A549 (cell line): ENCODE data around the gene SND1. TPM values are rescaled to one million over a fixed set of nuclear protein-coding genes. Genes with fewer than 3 reads are reported as not detected.

Source experiments
- ATAC-seq, 2 experiments: fragments of 200-7000 bp in 1 of 2; fragments of >200 bp in 1 of 2; cut with Nextera tagmentation in 1 of 2; cut with Tn5 transposase in 1 of 2; 3 replicates each; pipeline versions ENCODE4 v1.8.0 to v1.9.1; 2018 to 2020; ENCODE audit warnings: mild to moderate bottlenecking in 1 of 2, moderate library complexity in 1 of 2
- CTCF ChIA-PET: fragments of 300-600 bp; sonication (Branson Sonifier 250); formaldehyde crosslinking; extraction: SDS; loops from one replicate; lab custom pipeline; 2021; ENCODE audit warnings: antibody characterized with exemption, inconsistent platforms; lab: Yijun Ruan, JAX
- POLR2A ChIA-PET: fragments of 350-600 bp; formaldehyde crosslinking; extraction: SDS; loops from one replicate; lab custom pipeline; 2021; ENCODE audit warnings: antibody characterized with exemption, inconsistent platforms; lab: Yijun Ruan, JAX
- DNase-seq, 2 experiments: peaks; one replicate each; pipeline versions ENCODE4 v3.0.0 to v3.0.0-alpha.2; 2011 to 2016; ENCODE audit warnings: low read depth in 1 of 2, low spot score in 1 of 2
- FAIRE-seq: peaks from 2 replicates; lab custom pipeline; 2011; peaks lifted over from hg19 to GRCh38; lab: Jason Lieb, UNC
- H3K27ac ChIP-seq, 2 experiments: fragments of >200 bp; sonication (Bioruptor Twin); formaldehyde crosslinking; 3 replicates each; pipeline ENCODE4 v1.5.1; 2016 to 2017
- H3K4me1 ChIP-seq: fragments of >200 bp; sonication (Bioruptor Twin); formaldehyde crosslinking; 3 replicates; pipeline ENCODE4 v1.6.1; 2016
- H3K4me2 ChIP-seq: fragments of >200 bp; sonication (Bioruptor Twin); formaldehyde crosslinking; 3 replicates; pipeline ENCODE4 v1.6.1; 2016
- H3K4me3 ChIP-seq: fragments of >200 bp; sonication (Bioruptor Twin); formaldehyde crosslinking; 3 replicates; pipeline ENCODE4 v1.5.1; 2016
- H3K9me3 ChIP-seq: fragments of >200 bp; sonication (Bioruptor Twin); formaldehyde crosslinking; 3 replicates; pipeline ENCODE4 v1.6.1; 2016
- CHD2 ChIP-seq: fragments of 150-350 bp; IDR thresholded peaks from 2 replicates; pipeline ENCODE4 v1.6.1; 2014; ENCODE audit warnings: low read length; ENCODE audit not compliant: partially characterized antibody
- GATA3 ChIP-seq: IDR thresholded peaks from 2 replicates; pipeline ENCODE4 v1.6.1; 2012; ENCODE audit warnings: borderline replicate concordance
- JUNB ChIP-seq: fragments of >200 bp; sonication (Bioruptor Twin); formaldehyde crosslinking; IDR thresholded peaks from 2 replicates; pipeline ENCODE4 v1.6.1; 2016
- KDM5A ChIP-seq: fragments of 200-600 bp; sonication (generic); IDR thresholded peaks from 2 replicates; pipeline ENCODE4 v1.6.1; 2016; ENCODE audit warnings: antibody characterized with exemption, mild to moderate bottlenecking
- MYC ChIP-seq: IDR thresholded peaks from 2 replicates; pipeline ENCODE4 v1.6.1; 2012; ENCODE audit warnings: mild to moderate bottlenecking, inconsistent platforms, low read length, improper control_type of control experiment, borderline replicate concordance
- NFE2L2 ChIP-seq: fragments of 150-350 bp; conservative IDR thresholded peaks from 2 replicates; pipeline ENCODE4 v1.6.1; 2014; ENCODE audit warnings: low read length
- POLR2A ChIP-seq: IDR thresholded peaks from 2 replicates; pipeline ENCODE4 v1.6.1; 2012; ENCODE audit warnings: mild to moderate bottlenecking, low read length
- RARB ChIP-seq: fragments of 250-450 bp; sonication (Bioruptor Pico); IDR thresholded peaks from 2 replicates; pipeline ENCODE4 v1.8.0; 2021; ENCODE audit warnings: mild to moderate bottlenecking, moderate library complexity
- RCOR1 ChIP-seq: fragments of 150-350 bp; IDR thresholded peaks from 2 replicates; pipeline ENCODE4 v1.6.1; 2014; ENCODE audit warnings: antibody characterized with exemption, low read length, low read depth
- SMC3 ChIP-seq: fragments of >200 bp; sonication (Bioruptor Twin); formaldehyde crosslinking; IDR thresholded peaks from 3 replicates; pipeline ENCODE4 v1.6.1; 2018; ENCODE audit warnings: inconsistent platforms
- TFCP2L1 ChIP-seq: fragments of 250-450 bp; sonication (Bioruptor Pico); IDR thresholded peaks from 2 replicates; pipeline ENCODE4 v1.5.0; 2021; ENCODE audit warnings: mild to moderate bottlenecking
- TP53 ChIP-seq: fragments of 250-450 bp; sonication (Bioruptor Pico); IDR thresholded peaks from 2 replicates; pipeline ENCODE4 v1.5.0; 2021; ENCODE audit warnings: mild to moderate bottlenecking, moderate library complexity
- WGBS: methylation state at CpG from one replicate; pipeline ENCODE4 v1.1.6; 2017; ENCODE audit errors: missing lambda C conversion rate; 5-methylcytosine and 5-hydroxymethylcytosine counted together
- polyA plus RNA-seq, 4 experiments: library from polyadenylated mRNA; depleted of rRNA in 3 of 4; stranded (reverse); fragments of >200 nt; fragmentation: RNase III in 1 of 4; extraction: RNeasy Plus Mini Kit Qiagen cat#74134 plus additional on column Dnase treatment in 1 of 4; gene quantifications; 2 replicates in 3 of 4; 3 replicates in 1 of 4; pipeline ENCODE4 v1.2.3, GENCODE V29; 2011 to 2017
- TF ChIP-seq, protein P1 (sequence below): fragments of >200 bp; sonication (Bioruptor Twin); formaldehyde crosslinking; IDR thresholded peaks from 2 replicates; pipeline ENCODE4 v1.6.1; 2016
- TF ChIP-seq, protein P2 (sequence below): fragments of 450-650 bp; IDR thresholded peaks from 2 replicates; pipeline ENCODE4 v1.6.1; 2014; ENCODE audit warnings: antibody characterized with exemption
- TF ChIP-seq, protein P3 (sequence below): IDR thresholded peaks from 2 replicates; pipeline ENCODE4 v1.6.1; 2012
- TF ChIP-seq, protein P4 (sequence below): fragments of 250-450 bp; sonication (Bioruptor Pico); IDR thresholded peaks from 2 replicates; pipeline ENCODE4 v1.5.0; 2020; ENCODE audit warnings: low read depth, mild to moderate bottlenecking, moderate library complexity

Gene SND1
- polyA plus RNA-seq, 2 of the 4 experiments (the other 2 are of a cell fraction): 102 to 138 TPM

GRCh38 chr7:127713758-127714157 is 61.8 kb downstream of the SND1 start:
- DNase-seq (no peak), FAIRE-seq (no peak), ATAC-seq (no peak)
- Histone ChIP-seq H3K4me1 (no peaks in the 10 kb centered on the region), H3K4me2 (no peak overlapping the region), H3K9me3 (peaks cover 21% of the 10 kb centered on the region), H3K27ac (no peak overlapping the region), H3K4me3 (no peak overlapping the region)
- CTCF ChIA-PET: interaction anchor here (1.2 to 2.2 kb wide), 3 partner anchors 13 to 496 kb away, joined by 3 to 13 read pairs (median 5); no protein-coding TSS in a partner anchor
- WGBS: 94% methylated on average over 5 of the region's 6 CpGs
- TF ChIP-seq JUNB (no peak), TFCP2L1 (CRISPR knock-in tag) (no peak), RCOR1 (no peak), POLR2A (no peak), KDM5A (no peak)
- POLR2A ChIA-PET: no interaction called here

GRCh38 chr7:127715272-127715671 is 63.3 kb downstream of the SND1 start:
- peaks cover 18% of the 10 kb centered on the region for H3K9me3 ChIP-seq
- TF ChIP-seq MYC: no peak
- TF ChIP-seq SMC3: no peak
- TF ChIP-seq, protein P1, sequence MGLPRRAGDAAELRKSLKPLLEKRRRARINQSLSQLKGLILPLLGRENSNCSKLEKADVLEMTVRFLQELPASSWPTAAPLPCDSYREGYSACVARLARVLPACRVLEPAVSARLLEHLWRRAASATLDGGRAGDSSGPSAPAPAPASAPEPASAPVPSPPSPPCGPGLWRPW: no peak
- no peak for TF ChIP-seq CHD2
- TF ChIP-seq GATA3: no peak
- no peak for TF ChIP-seq TP53 (CRISPR knock-in tag)
- TF ChIP-seq KDM5A: no peak
- H3K4me2 ChIP-seq: no peak overlapping the region
- H3K4me3 ChIP-seq: no peak overlapping the region
- CTCF ChIA-PET: interaction anchor here (1.8 kb wide), 1 partner anchor 11 kb away, joined by 5 read pairs; no protein-coding TSS in a partner anchor
- no peak for DNase-seq
- H3K4me1 ChIP-seq: no peaks in the 10 kb centered on the region
- ATAC-seq: no peak
- POLR2A ChIA-PET: no interaction called here
- no peak overlapping the region for H3K27ac ChIP-seq
- WGBS: 83% methylated on average over 3 of the region's 3 CpGs
- no peak for FAIRE-seq

- no peak overlapping the region for H3K27ac ChIP-seq
- CTCF ChIA-PET: interaction anchor here (1.0 to 1.8 kb wide), 2 partner anchors 10 to 23 kb away, joined by 3 to 5 read pairs; no protein-coding TSS in a partner anchor
- no peak overlapping the region for H3K4me3 ChIP-seq
- POLR2A ChIA-PET: no interaction called here
- ATAC-seq (no peak), DNase-seq (no peak), FAIRE-seq (no peak)
- peaks cover 12% of the 10 kb centered on the region for H3K9me3 ChIP-seq
- H3K4me1 ChIP-seq: no peaks in the 10 kb centered on the region
- no peak overlapping the region for H3K4me2 ChIP-seq
- TF ChIP-seq, protein P2, sequence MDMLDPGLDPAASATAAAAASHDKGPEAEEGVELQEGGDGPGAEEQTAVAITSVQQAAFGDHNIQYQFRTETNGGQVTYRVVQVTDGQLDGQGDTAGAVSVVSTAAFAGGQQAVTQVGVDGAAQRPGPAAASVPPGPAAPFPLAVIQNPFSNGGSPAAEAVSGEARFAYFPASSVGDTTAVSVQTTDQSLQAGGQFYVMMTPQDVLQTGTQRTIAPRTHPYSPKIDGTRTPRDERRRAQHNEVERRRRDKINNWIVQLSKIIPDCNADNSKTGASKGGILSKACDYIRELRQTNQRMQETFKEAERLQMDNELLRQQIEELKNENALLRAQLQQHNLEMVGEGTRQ: no peak
- no peak for TF ChIP-seq KDM5A
- TF ChIP-seq, protein P3, sequence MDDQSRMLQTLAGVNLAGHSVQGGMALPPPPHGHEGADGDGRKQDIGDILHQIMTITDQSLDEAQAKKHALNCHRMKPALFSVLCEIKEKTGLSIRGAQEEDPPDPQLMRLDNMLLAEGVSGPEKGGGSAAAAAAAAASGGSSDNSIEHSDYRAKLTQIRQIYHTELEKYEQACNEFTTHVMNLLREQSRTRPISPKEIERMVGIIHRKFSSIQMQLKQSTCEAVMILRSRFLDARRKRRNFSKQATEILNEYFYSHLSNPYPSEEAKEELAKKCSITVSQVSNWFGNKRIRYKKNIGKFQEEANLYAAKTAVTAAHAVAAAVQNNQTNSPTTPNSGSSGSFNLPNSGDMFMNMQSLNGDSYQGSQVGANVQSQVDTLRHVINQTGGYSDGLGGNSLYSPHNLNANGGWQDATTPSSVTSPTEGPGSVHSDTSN: no peak
- TF ChIP-seq RARB (CRISPR knock-in tag): no peak
- TF ChIP-seq, protein P4, sequence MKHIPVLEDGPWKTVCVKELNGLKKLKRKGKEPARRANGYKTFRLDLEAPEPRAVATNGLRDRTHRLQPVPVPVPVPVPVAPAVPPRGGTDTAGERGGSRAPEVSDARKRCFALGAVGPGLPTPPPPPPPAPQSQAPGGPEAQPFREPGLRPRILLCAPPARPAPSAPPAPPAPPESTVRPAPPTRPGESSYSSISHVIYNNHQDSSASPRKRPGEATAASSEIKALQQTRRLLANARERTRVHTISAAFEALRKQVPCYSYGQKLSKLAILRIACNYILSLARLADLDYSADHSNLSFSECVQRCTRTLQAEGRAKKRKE (CRISPR knock-in tag): no peak
- 89% methylated on average over 1 of the region's 1 CpG for WGBS
Measured at GRCh38 chr7:127715901-127716300, 63.9 kb downstream of the SND1 start.

GRCh38 chr7:127717502-127718339 is 65.7 kb downstream of the SND1 start:
- ChIA-PET POLR2A (no interaction called here), CTCF (interaction anchor here (4.5 kb wide), 1 partner anchor 9 kb away, joined by 36 read pairs; no protein-coding TSS in a partner anchor)
- Histone ChIP-seq H3K4me3 (no peak overlapping the region), H3K27ac (no peak overlapping the region), H3K9me3 (no peaks in the 10 kb centered on the region), H3K4me1 (no peaks in the 10 kb centered on the region), H3K4me2 (no peak overlapping the region)
- no peak for DNase-seq
- no peak for FAIRE-seq
- no peak for TF ChIP-seq NFE2L2
- ATAC-seq: no peak
- WGBS: 91% methylated on average over 6 of the region's 6 CpGs
